Liver (tissue), 9 donors: ENCODE measurements around the gene IPO5. TPM values are rescaled to one million over a fixed set of nuclear protein-coding genes. Genes with fewer than 3 reads are reported as not detected.

Experiments used
- DNase-seq: peaks from one replicate; pipeline ENCODE4 v3.0.0-alpha.2; 2017; ENCODE audit warnings: low spot score
- H3K27ac ChIP-seq, 2 donors: one replicate each; pipeline ENCODE4 v1.7.0; 2013; ENCODE audit warnings: inconsistent platforms in 2 of 2, low read length in 2 of 2, control low read depth in 1 of 2, low read depth in 1 of 2, mild to moderate bottlenecking in 1 of 2
- H3K27me3 ChIP-seq, 4 donors: one replicate each; pipeline versions ENCODE4 v1.6.1 to v1.7.0; 2013; ENCODE audit warnings: low read length in 3 of 4, inconsistent platforms in 1 of 4, mild to moderate bottlenecking in 1 of 4, moderate library complexity in 1 of 4; ENCODE audit not compliant: control insufficient read depth in 4 of 4, insufficient read depth in 4 of 4
- H3K36me3 ChIP-seq, 4 donors: one replicate each; pipeline versions ENCODE4 v1.6.1 to v1.7.0; 2013; ENCODE audit warnings: low read length in 3 of 4, mild to moderate bottlenecking in 3 of 4, low read depth in 1 of 4, moderate library complexity in 1 of 4; ENCODE audit not compliant: control insufficient read depth in 4 of 4, insufficient read depth in 3 of 4
- H3K4me1 ChIP-seq, 4 donors: one replicate each; pipeline versions ENCODE4 v1.6.1 to v1.7.0; 2013; ENCODE audit warnings: low read length in 3 of 4, mild to moderate bottlenecking in 3 of 4, moderate library complexity in 1 of 4; ENCODE audit not compliant: control insufficient read depth in 4 of 4, insufficient read depth in 4 of 4
- H3K4me3 ChIP-seq, 3 donors: one replicate each; pipeline versions ENCODE4 v1.6.1 to v1.7.0; 2013; ENCODE audit warnings: low read length in 3 of 3, control low read depth in 1 of 3, low read depth in 1 of 3, mild to moderate bottlenecking in 1 of 3
- H3K9ac ChIP-seq, 2 donors: one replicate each; pipeline ENCODE4 v1.7.0; 2013; ENCODE audit warnings: low read length in 2 of 2, mild to moderate bottlenecking in 2 of 2, moderate library complexity in 2 of 2, control low read depth in 1 of 2, low read depth in 1 of 2
- H3K9me3 ChIP-seq, 4 donors: one replicate each; pipeline versions ENCODE4 v1.6.1 to v1.7.0; 2013; ENCODE audit warnings: low read length in 3 of 4; ENCODE audit not compliant: control insufficient read depth in 4 of 4
- FOXA1 ChIP-seq: IDR thresholded peaks from 2 replicates; pipeline ENCODE4 v1.6.1; 2016; ENCODE audit warnings: antibody characterized with exemption
- FOXA2 ChIP-seq: IDR thresholded peaks from 2 replicates; pipeline ENCODE4 v1.6.1; 2016; ENCODE audit warnings: antibody characterized with exemption
- GABPA ChIP-seq, 2 donors: IDR thresholded peaks in 1 of 2; conservative IDR thresholded peaks in 1 of 2; 2 replicates each; pipeline ENCODE4 v1.6.1; 2016; ENCODE audit warnings: antibody characterized with exemption in 2 of 2, mild to moderate bottlenecking in 1 of 2, moderate library complexity in 1 of 2
- HNF4A ChIP-seq, 2 donors: conservative IDR thresholded peaks; 2 replicates each; pipeline ENCODE4 v1.6.1; 2016; ENCODE audit warnings: antibody characterized with exemption in 2 of 2, mild to moderate bottlenecking in 2 of 2
- HNF4G ChIP-seq: IDR thresholded peaks from 2 replicates; pipeline ENCODE4 v1.6.1; 2016; ENCODE audit warnings: antibody characterized with exemption
- JUND ChIP-seq, 2 donors: IDR thresholded peaks; 2 replicates each; pipeline ENCODE4 v1.6.1; 2016; ENCODE audit warnings: antibody characterized with exemption in 2 of 2
- NR2F2 ChIP-seq: IDR thresholded peaks from 2 replicates; pipeline ENCODE4 v1.6.1; 2016; ENCODE audit warnings: antibody characterized with exemption
- RAD21 ChIP-seq, 2 donors: IDR thresholded peaks; 2 replicates each; pipeline ENCODE4 v1.6.1; 2016; ENCODE audit warnings: antibody characterized with exemption in 2 of 2, mild to moderate bottlenecking in 2 of 2
- SP1 ChIP-seq: IDR thresholded peaks from 2 replicates; pipeline ENCODE4 v1.6.1; 2018; ENCODE audit warnings: antibody characterized with exemption, mild to moderate bottlenecking
- TAF1 ChIP-seq: conservative IDR thresholded peaks from 2 replicates; pipeline ENCODE4 v1.6.1; 2016; ENCODE audit warnings: antibody characterized with exemption, mild to moderate bottlenecking
- YY1 ChIP-seq: IDR thresholded peaks from 2 replicates; pipeline ENCODE4 v1.6.1; 2016; ENCODE audit warnings: antibody characterized with exemption, mild to moderate bottlenecking
- WGBS: extraction: QIAGEN DNeasy Blood & Tissue Kit; methylation state at CpG from one replicate; pipeline ENCODE4 v1.1.7; 2013; 5-methylcytosine and 5-hydroxymethylcytosine counted together
- polyA plus RNA-seq, 2 donors: library from polyadenylated mRNA; stranded (reverse) in 1 of 2; unstranded in 1 of 2; fragments of 200-250 nt in 1 of 2; fragments of >200 nt in 1 of 2; fragmentation: Nextera tagmentation in 1 of 2; extraction: Ambion mirVana in 1 of 2; gene quantifications; one replicate each; pipeline versions ENCODE4 v1.2.1 to v1.2.3, GENCODE V29; 2013 to 2015
- total RNA-seq, 2 donors: library from RNA; depleted of rRNA; stranded (reverse); fragments of >200 nt; gene quantifications; one replicate each; pipeline ENCODE4 v1.2.3, GENCODE V29; 2014
- TF ChIP-seq, protein P1 (sequence below): IDR thresholded peaks from 2 replicates; pipeline ENCODE4 v1.6.1; 2016; ENCODE audit warnings: antibody characterized with exemption
- TF ChIP-seq, protein P2 (sequence below): fragments of 150-350 bp; IDR thresholded peaks from 2 replicates; pipeline ENCODE4 v1.5.1; 2017; ENCODE audit warnings: improper control_type of control experiment, low read depth, low read length; ENCODE audit not compliant: missing input control
- TF ChIP-seq, protein P3 (sequence below): IDR thresholded peaks from 2 replicates; pipeline ENCODE4 v1.6.1; 2016; ENCODE audit warnings: antibody characterized with exemption, mild to moderate bottlenecking
- TF ChIP-seq, protein P4 (sequence below): IDR thresholded peaks from 2 replicates; pipeline ENCODE4 v1.6.1; 2016; ENCODE audit warnings: antibody characterized with exemption
- donor health status: healthy.
- donor health status: healthy.
- donor health status: healthy.
- donor health status: healthy.
- donor health status: healthy.

The IPO5 gene
- total and polyA plus RNA-seq, 4 donors = 19.2 to 92.8 (median 46.6) TPM

GRCh38 chr13:97938706-97939475 is 14.6 kb upstream of the IPO5 start:
- no peak for DNase-seq
- WGBS = 90% methylated on average over 6 of the region's 6 CpGs
- Histone ChIP-seq H3K9ac (no peak overlapping the region), H3K27ac (no peak overlapping the region), H3K9me3 (no peaks in the 10 kb centered on the region), H3K27me3 (no peaks in the 10 kb centered on the region), H3K4me1 (no peaks in the 10 kb centered on the region), H3K36me3 (no peaks in the 10 kb centered on the region), H3K4me3 (no peak overlapping the region)
- TF ChIP-seq, protein P1, sequence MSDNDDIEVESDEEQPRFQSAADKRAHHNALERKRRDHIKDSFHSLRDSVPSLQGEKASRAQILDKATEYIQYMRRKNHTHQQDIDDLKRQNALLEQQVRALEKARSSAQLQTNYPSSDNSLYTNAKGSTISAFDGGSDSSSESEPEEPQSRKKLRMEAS = no peak

- Histone ChIP-seq H3K9ac (no peak overlapping the region), H3K27me3 (no peaks in the 10 kb centered on the region), H3K9me3 (no peaks in the 10 kb centered on the region), H3K4me1 (no peaks in the 10 kb centered on the region), H3K4me3 (no peak overlapping the region), H3K27ac (no peak overlapping the region), H3K36me3 (no peaks in the 10 kb centered on the region)
- DNase-seq = no peak
- 83% methylated on average over 5 of the region's 5 CpGs for WGBS
- TF ChIP-seq JUND (IDR thresholded peaks at IDR 0.05) = no peak
- TF ChIP-seq, protein P2, sequence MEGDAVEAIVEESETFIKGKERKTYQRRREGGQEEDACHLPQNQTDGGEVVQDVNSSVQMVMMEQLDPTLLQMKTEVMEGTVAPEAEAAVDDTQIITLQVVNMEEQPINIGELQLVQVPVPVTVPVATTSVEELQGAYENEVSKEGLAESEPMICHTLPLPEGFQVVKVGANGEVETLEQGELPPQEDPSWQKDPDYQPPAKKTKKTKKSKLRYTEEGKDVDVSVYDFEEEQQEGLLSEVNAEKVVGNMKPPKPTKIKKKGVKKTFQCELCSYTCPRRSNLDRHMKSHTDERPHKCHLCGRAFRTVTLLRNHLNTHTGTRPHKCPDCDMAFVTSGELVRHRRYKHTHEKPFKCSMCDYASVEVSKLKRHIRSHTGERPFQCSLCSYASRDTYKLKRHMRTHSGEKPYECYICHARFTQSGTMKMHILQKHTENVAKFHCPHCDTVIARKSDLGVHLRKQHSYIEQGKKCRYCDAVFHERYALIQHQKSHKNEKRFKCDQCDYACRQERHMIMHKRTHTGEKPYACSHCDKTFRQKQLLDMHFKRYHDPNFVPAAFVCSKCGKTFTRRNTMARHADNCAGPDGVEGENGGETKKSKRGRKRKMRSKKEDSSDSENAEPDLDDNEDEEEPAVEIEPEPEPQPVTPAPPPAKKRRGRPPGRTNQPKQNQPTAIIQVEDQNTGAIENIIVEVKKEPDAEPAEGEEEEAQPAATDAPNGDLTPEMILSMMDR = no peak
- TF ChIP-seq TAF1 = no peak
- TF ChIP-seq RAD21 (IDR thresholded peaks at IDR 0.05) = no peak
- TF ChIP-seq NR2F2 = no peak
- TF ChIP-seq SP1 = no peak
- TF ChIP-seq GABPA (IDR thresholded peaks at IDR 0.05 in 1 of 2, conservative IDR thresholded peaks at IDR 0.05 in 1 of 2) = no peak
- TF ChIP-seq HNF4A (conservative IDR thresholded peaks at IDR 0.05) = no peak
- TF ChIP-seq, protein P3, sequence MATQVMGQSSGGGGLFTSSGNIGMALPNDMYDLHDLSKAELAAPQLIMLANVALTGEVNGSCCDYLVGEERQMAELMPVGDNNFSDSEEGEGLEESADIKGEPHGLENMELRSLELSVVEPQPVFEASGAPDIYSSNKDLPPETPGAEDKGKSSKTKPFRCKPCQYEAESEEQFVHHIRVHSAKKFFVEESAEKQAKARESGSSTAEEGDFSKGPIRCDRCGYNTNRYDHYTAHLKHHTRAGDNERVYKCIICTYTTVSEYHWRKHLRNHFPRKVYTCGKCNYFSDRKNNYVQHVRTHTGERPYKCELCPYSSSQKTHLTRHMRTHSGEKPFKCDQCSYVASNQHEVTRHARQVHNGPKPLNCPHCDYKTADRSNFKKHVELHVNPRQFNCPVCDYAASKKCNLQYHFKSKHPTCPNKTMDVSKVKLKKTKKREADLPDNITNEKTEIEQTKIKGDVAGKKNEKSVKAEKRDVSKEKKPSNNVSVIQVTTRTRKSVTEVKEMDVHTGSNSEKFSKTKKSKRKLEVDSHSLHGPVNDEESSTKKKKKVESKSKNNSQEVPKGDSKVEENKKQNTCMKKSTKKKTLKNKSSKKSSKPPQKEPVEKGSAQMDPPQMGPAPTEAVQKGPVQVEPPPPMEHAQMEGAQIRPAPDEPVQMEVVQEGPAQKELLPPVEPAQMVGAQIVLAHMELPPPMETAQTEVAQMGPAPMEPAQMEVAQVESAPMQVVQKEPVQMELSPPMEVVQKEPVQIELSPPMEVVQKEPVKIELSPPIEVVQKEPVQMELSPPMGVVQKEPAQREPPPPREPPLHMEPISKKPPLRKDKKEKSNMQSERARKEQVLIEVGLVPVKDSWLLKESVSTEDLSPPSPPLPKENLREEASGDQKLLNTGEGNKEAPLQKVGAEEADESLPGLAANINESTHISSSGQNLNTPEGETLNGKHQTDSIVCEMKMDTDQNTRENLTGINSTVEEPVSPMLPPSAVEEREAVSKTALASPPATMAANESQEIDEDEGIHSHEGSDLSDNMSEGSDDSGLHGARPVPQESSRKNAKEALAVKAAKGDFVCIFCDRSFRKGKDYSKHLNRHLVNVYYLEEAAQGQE = no peak
- TF ChIP-seq, protein P4, sequence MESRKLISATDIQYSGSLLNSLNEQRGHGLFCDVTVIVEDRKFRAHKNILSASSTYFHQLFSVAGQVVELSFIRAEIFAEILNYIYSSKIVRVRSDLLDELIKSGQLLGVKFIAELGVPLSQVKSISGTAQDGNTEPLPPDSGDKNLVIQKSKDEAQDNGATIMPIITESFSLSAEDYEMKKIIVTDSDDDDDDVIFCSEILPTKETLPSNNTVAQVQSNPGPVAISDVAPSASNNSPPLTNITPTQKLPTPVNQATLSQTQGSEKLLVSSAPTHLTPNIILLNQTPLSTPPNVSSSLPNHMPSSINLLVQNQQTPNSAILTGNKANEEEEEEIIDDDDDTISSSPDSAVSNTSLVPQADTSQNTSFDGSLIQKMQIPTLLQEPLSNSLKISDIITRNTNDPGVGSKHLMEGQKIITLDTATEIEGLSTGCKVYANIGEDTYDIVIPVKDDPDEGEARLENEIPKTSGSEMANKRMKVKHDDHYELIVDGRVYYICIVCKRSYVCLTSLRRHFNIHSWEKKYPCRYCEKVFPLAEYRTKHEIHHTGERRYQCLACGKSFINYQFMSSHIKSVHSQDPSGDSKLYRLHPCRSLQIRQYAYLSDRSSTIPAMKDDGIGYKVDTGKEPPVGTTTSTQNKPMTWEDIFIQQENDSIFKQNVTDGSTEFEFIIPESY = no peak
- TF ChIP-seq YY1 = no peak
- TF ChIP-seq FOXA1 = no peak
- no peak for TF ChIP-seq HNF4G
- TF ChIP-seq FOXA2 = no peak
- TF ChIP-seq, protein P1 = no peak
These were observed 9.0 kb upstream of the IPO5 start for GRCh38 chr13:97944396-97945029.
